ENCODE measurements around the gene VIPR2.

VIPR2 gene

GRCh38 chr7:159118623-159119022 is 26.0 kb downstream of the VIPR2 start:
- DNase-seq = no peak

- DNase-seq = no peak
Observed at GRCh38 chr7:159118197-159118595, 26.5 kb downstream of the VIPR2 start.

GRCh38 chr7:159117366-159118196 is 27.1 kb downstream of the VIPR2 start:
- no peak for DNase-seq

GRCh38 chr7:159116581-159117339 is 27.9 kb downstream of the VIPR2 start:
- DNase-seq = no peak

- DNase-seq = no peak
Observed at GRCh38 chr7:159115601-159116501, 28.8 kb downstream of the VIPR2 start.

- no peak for DNase-seq
Observed at GRCh38 chr7:159114981-159115380, 29.7 kb downstream of the VIPR2 start.

GRCh38 chr7:159114096-159114495 is 30.6 kb downstream of the VIPR2 start:
- no peak for DNase-seq

- no peak for DNase-seq
Observed at GRCh38 chr7:159113056-159113455, 31.6 kb downstream of the VIPR2 start.

GRCh38 chr7:159112136-159113011 is 32.3 kb downstream of the VIPR2 start:
- no peak for DNase-seq

GRCh38 chr7:159109653-159110035 is 35.0 kb downstream of the VIPR2 start:
- no peak for DNase-seq

GRCh38 chr7:159108941-159109652 is 35.6 kb downstream of the VIPR2 start:
- DNase-seq = no peak

- DNase-seq = no peak
Observed at GRCh38 chr7:159108491-159108890, 36.2 kb downstream of the VIPR2 start.

GRCh38 chr7:159107161-159107892 is 37.3 kb downstream of the VIPR2 start:
- no peak for DNase-seq

GRCh38 chr7:159105832-159106811 is 38.5 kb downstream of the VIPR2 start:
- no peak for DNase-seq

- no peak for DNase-seq
Observed at GRCh38 chr7:159105066-159105780, 39.4 kb downstream of the VIPR2 start.

- no peak for DNase-seq
Observed at GRCh38 chr7:159104188-159104920, 40.3 kb downstream of the VIPR2 start.

GRCh38 chr7:159103382-159104187 is 41.1 kb downstream of the VIPR2 start:
- no peak for DNase-seq

All from T1000 (cell line).